IMR-90 (cell line): Measurements from ENCODE around the gene MLNR. TPM values are rescaled to one million over a fixed set of nuclear protein-coding genes. Genes with fewer than 3 reads are reported as not detected.

Experiments used
- ATAC-seq: fragments of 200-7000 bp; cut with Tn5 transposase; 2 replicates; pipeline ENCODE4 v1.9.1; 2020; ENCODE audit warnings: low read depth, mild to moderate bottlenecking, moderate library complexity
- BruUV-seq: library from RNA; stranded (reverse); fragments of 400-500 nt; replicated peaks from 2 replicates; lab custom pipeline; 2021; lab: Mats Ljungman, UMichigan
- CTCF ChIA-PET: fragments of 300-600 bp; formaldehyde crosslinking; extraction: SDS; loops from one replicate; lab custom pipeline; 2021; ENCODE audit warnings: antibody characterized with exemption; lab: Yijun Ruan, JAX
- POLR2A ChIA-PET: fragments of 300-600 bp; sonication (Branson Sonifier 250); formaldehyde crosslinking; loops from one replicate; lab custom pipeline; 2022; ENCODE audit warnings: antibody characterized with exemption; ENCODE audit not compliant: unreplicated experiment; lab: Charles Lee
- DNase-seq: peaks from one replicate; pipeline ENCODE4 v3.0.0; 2013
- H2AFZ ChIP-seq: replicated peaks from 2 replicates; pipeline ENCODE3; 2013; ENCODE audit warnings: low read length, mild to moderate bottlenecking; ENCODE audit not compliant: poor library complexity
- H2AK5ac ChIP-seq: 2 replicates; pipeline ENCODE4 v1.6.1; 2013; ENCODE audit warnings: low read depth, low read length, inconsistent platforms
- H2AK9ac ChIP-seq: replicated peaks from 2 replicates; pipeline ENCODE3; 2013; ENCODE audit warnings: mild to moderate bottlenecking, low read depth, low read length, moderate library complexity; ENCODE audit not compliant: poor library complexity
- H2BK120ac ChIP-seq: 2 replicates; pipeline ENCODE4 v1.6.1; 2013; ENCODE audit warnings: low read depth, low read length, inconsistent platforms
- H2BK15ac ChIP-seq: 3 replicates; pipeline ENCODE4 v1.6.1; 2013; ENCODE audit warnings: low read depth, low read length, inconsistent platforms
- H2BK20ac ChIP-seq: 2 replicates; pipeline ENCODE4 v1.6.1; 2013; ENCODE audit warnings: low read depth, mild to moderate bottlenecking, inconsistent platforms, low read length, moderate library complexity
- H2BK5ac ChIP-seq: 2 replicates; pipeline ENCODE4 v1.6.1; 2013; ENCODE audit warnings: mild to moderate bottlenecking, low read depth, low read length, inconsistent platforms; ENCODE audit not compliant: poor library complexity, severe bottlenecking
- H3K14ac ChIP-seq: replicated peaks from 2 replicates; pipeline ENCODE4 v1.6.1; 2013; ENCODE audit warnings: low read depth, low read length, inconsistent platforms
- H3K18ac ChIP-seq: 2 replicates; pipeline ENCODE4 v1.6.1; 2013; ENCODE audit warnings: low read depth, low read length, control low read depth
- H3K23ac ChIP-seq: 2 replicates; pipeline ENCODE4 v1.6.1; 2013; ENCODE audit warnings: low read depth, low read length, inconsistent platforms
- H3K27ac ChIP-seq: 2 replicates; pipeline ENCODE4 v1.5.1; 2013; ENCODE audit warnings: mild to moderate bottlenecking, control low read depth, low read length; ENCODE audit not compliant: insufficient read depth
- H3K27me3 ChIP-seq: 2 replicates; pipeline ENCODE4 v1.6.1; 2013; ENCODE audit warnings: low read length; ENCODE audit not compliant: control insufficient read depth, insufficient read depth
- H3K36me3 ChIP-seq: 2 replicates; pipeline ENCODE4 v1.6.1; 2013; ENCODE audit warnings: low read length, mixed read lengths; ENCODE audit not compliant: control insufficient read depth, insufficient read depth
- H3K4ac ChIP-seq: 2 replicates; pipeline ENCODE4 v1.6.1; 2013; ENCODE audit warnings: low read depth, low read length, inconsistent platforms
- H3K4me1 ChIP-seq: 2 replicates; pipeline ENCODE4 v1.6.1; 2013; ENCODE audit warnings: low read length, mixed read lengths; ENCODE audit not compliant: control insufficient read depth, insufficient read depth
- H3K4me2 ChIP-seq: 2 replicates; pipeline ENCODE4 v1.6.1; 2013; ENCODE audit warnings: low read depth, mild to moderate bottlenecking, control low read depth, low read length, moderate library complexity
- H3K4me3 ChIP-seq: 2 replicates; pipeline ENCODE4 v1.5.1; 2013; ENCODE audit warnings: low read depth, mild to moderate bottlenecking, control low read depth, low read length, moderate library complexity; ENCODE audit not compliant: insufficient read depth
- H3K56ac ChIP-seq: 2 replicates; pipeline ENCODE4 v1.6.1; 2013; ENCODE audit warnings: low read length, inconsistent platforms; ENCODE audit not compliant: insufficient read depth; ENCODE audit errors: extremely low read depth
- H3K79me1 ChIP-seq, 2 experiments: 2 replicates each; pipeline ENCODE4 v1.6.1; 2013; ENCODE audit warnings: low read length in 2 of 2, inconsistent platforms in 1 of 2, low read depth in 1 of 2
- H3K9ac ChIP-seq: 2 replicates; pipeline ENCODE4 v1.6.1; 2013; ENCODE audit warnings: low read depth, low read length, control low read depth
- H3K9me1 ChIP-seq: 2 replicates; pipeline ENCODE4 v1.6.1; 2013; ENCODE audit warnings: low read length, inconsistent platforms; ENCODE audit not compliant: insufficient read depth
- H3K9me3 ChIP-seq: 2 replicates; pipeline ENCODE4 v1.6.1; 2013; ENCODE audit warnings: low read length; ENCODE audit not compliant: control insufficient read depth, insufficient read depth
- H4K20me1 ChIP-seq: 2 replicates; pipeline ENCODE4 v1.6.1; 2013; ENCODE audit warnings: low read length, inconsistent platforms; ENCODE audit not compliant: insufficient read depth
- H4K5ac ChIP-seq: 2 replicates; pipeline ENCODE4 v1.6.1; 2013; ENCODE audit warnings: mild to moderate bottlenecking, low read depth, low read length, control low read depth
- H4K8ac ChIP-seq, 2 experiments: 2 replicates each; pipeline ENCODE4 v1.6.1; 2013; ENCODE audit warnings: low read depth in 2 of 2, low read length in 2 of 2, control low read depth in 1 of 2, inconsistent platforms in 1 of 2
- H4K91ac ChIP-seq: 2 replicates; pipeline ENCODE4 v1.6.1; 2013; ENCODE audit warnings: low read depth, low read length, inconsistent platforms; ENCODE audit not compliant: insufficient read depth
- BHLHE40 ChIP-seq: fragments of 150-350 bp; IDR thresholded peaks from 2 replicates; pipeline ENCODE4 v1.6.1; 2016; ENCODE audit warnings: mild to moderate bottlenecking, low read depth, low read length
- MAFK ChIP-seq: IDR thresholded peaks from 2 replicates; pipeline ENCODE4 v1.6.1; 2012; ENCODE audit warnings: low read depth, low read length, improper control_type of control experiment
- NFE2L2 ChIP-seq: fragments of 150-350 bp; IDR thresholded peaks from 2 replicates; pipeline ENCODE4 v1.6.1; 2016; ENCODE audit warnings: low read depth, mild to moderate bottlenecking, low read length
- WGBS, 2 experiments: methylation state at CpG; one replicate each; pipeline versions ENCODE4 v1.1.5 to v1.1.7; 2013; ENCODE audit warnings: missing lambda C conversion rate in 2 of 2; ENCODE audit not compliant: insufficient read length in 1 of 2; ENCODE audit errors: extremely low coverage in 2 of 2; 5-methylcytosine and 5-hydroxymethylcytosine counted together
- dilution Hi-C: fragments of 300-500 bp; cut with HindIII; formaldehyde crosslinking; loops from one replicate; pipeline ENCODE4 v1.14.3; 2018; ENCODE audit warnings: low sequenced_read_pairs; ENCODE audit not compliant: unreplicated experiment
- in situ Hi-C: fragments of 300-500 bp; cut with MboI; formaldehyde crosslinking; loops from 3 replicates; pipeline ENCODE4 v1.14.3; 2019; ENCODE audit warnings: low sequenced_read_pairs, inconsistent platforms, mixed read lengths
- intact Hi-C: fragments of 100-400 bp; cut with micrococcal nuclease; formaldehyde crosslinking; loops from 2 replicates; pipeline ENCODE4 v1.10.0; 2022
- polyA plus RNA-seq, 3 experiments: library from polyadenylated mRNA; depleted of rRNA; stranded (reverse); fragments of >200 nt; gene quantifications; 2 replicates each; pipeline ENCODE4 v1.2.3, GENCODE V29; 2012; ENCODE audit warnings: low replicate concordance in 1 of 3
- total RNA-seq: library from RNA; depleted of rRNA; stranded (reverse); fragments of >200 nt; gene quantifications from 2 replicates; pipeline ENCODE4 v1.2.3, GENCODE V29; 2012
- TF ChIP-seq, protein P1 (sequence below): conservative IDR thresholded peaks from 2 replicates; pipeline ENCODE4 v1.5.1; 2012; ENCODE audit warnings: mild to moderate bottlenecking, low read depth, low read length, improper control_type of control experiment

MLNR gene
- total and polyA plus RNA-seq, 2 of the 4 experiments (the other 2 are of a cell fraction) = not detected

GRCh38 chr13:49185264-49185663 is 34.9 kb upstream of the MLNR start:
- no peaks in the 10 kb centered on the region for H3K9me3 ChIP-seq
- H2BK20ac ChIP-seq = no peak overlapping the region
- BruUV-seq = no TSS peak
- CTCF ChIA-PET = no interaction called here
- no CpG with 5 or more reads among the region's 1 CpG for WGBS, 2 experiments
- H3K27me3 ChIP-seq = no peaks in the 10 kb centered on the region
- H4K8ac ChIP-seq = no peak overlapping the region
- H2AK9ac ChIP-seq = no peak overlapping the region
- H3K4me3 ChIP-seq = no peak overlapping the region
- no peak for TF ChIP-seq NFE2L2
- TF ChIP-seq BHLHE40 = no peak
- TF ChIP-seq, protein P1, sequence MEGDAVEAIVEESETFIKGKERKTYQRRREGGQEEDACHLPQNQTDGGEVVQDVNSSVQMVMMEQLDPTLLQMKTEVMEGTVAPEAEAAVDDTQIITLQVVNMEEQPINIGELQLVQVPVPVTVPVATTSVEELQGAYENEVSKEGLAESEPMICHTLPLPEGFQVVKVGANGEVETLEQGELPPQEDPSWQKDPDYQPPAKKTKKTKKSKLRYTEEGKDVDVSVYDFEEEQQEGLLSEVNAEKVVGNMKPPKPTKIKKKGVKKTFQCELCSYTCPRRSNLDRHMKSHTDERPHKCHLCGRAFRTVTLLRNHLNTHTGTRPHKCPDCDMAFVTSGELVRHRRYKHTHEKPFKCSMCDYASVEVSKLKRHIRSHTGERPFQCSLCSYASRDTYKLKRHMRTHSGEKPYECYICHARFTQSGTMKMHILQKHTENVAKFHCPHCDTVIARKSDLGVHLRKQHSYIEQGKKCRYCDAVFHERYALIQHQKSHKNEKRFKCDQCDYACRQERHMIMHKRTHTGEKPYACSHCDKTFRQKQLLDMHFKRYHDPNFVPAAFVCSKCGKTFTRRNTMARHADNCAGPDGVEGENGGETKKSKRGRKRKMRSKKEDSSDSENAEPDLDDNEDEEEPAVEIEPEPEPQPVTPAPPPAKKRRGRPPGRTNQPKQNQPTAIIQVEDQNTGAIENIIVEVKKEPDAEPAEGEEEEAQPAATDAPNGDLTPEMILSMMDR = no peak
- TF ChIP-seq MAFK = no peak
- H2BK120ac ChIP-seq = no peak overlapping the region
- no peak overlapping the region for H3K18ac ChIP-seq
- H2AK5ac ChIP-seq = no peak overlapping the region
- H3K23ac ChIP-seq = no peak overlapping the region
- no peak overlapping the region for H3K27ac ChIP-seq
- POLR2A ChIA-PET = no interaction called here
- peaks cover 5 to 14% of the 10 kb centered on the region in 2 experiments; a peak in 3 of 4 replicates for H3K79me1 ChIP-seq
- no peak overlapping the region for H4K5ac ChIP-seq
- no peak overlapping the region for H2BK15ac ChIP-seq
- H3K56ac ChIP-seq = no peak overlapping the region
- no peak overlapping the region for H3K4ac ChIP-seq
- H3K9ac ChIP-seq = no peak overlapping the region
- ATAC-seq = no peak
- H2AFZ ChIP-seq = no peak overlapping the region
- dilution Hi-C loops (no loop called here), in situ Hi-C loops (no loop called here), intact Hi-C loops (no loop called here)
- H3K9me1 ChIP-seq = no peaks in the 10 kb centered on the region
- H3K36me3 ChIP-seq = peaks cover 30% of the 10 kb centered on the region
- no peak overlapping the region for H4K91ac ChIP-seq
- no peak overlapping the region for H2BK5ac ChIP-seq
- H3K4me2 ChIP-seq = no peak overlapping the region
- no peak overlapping the region for H3K14ac ChIP-seq
- H3K4me1 ChIP-seq = no peaks in the 10 kb centered on the region
- DNase-seq = peak; percentile 36
- no peaks in the 10 kb centered on the region for H4K20me1 ChIP-seq
